Activated naive CD8-positive, alpha-beta T cell treated with anti-CD3 and anti-CD28 coated beads for 36 hours (primary cell): ENCODE data around the gene SMYD3. TPM values are rescaled to one million over a fixed set of nuclear protein-coding genes. Genes with fewer than 3 reads are reported as not detected.
"Not testable (repeated sequence)": the region's sequence is repeated elsewhere in the genome, so short reads cannot be mapped to it uniquely, and the experiment has no call there.

Source experiments
- DNase-seq: peaks from one replicate; pipeline ENCODE4 v3.0.0; 2021
- H3K27ac Mint-ChIP-seq: one replicate; pipeline ENCODE4 v1.8.0; 2022; ENCODE audit warnings: mild to moderate bottlenecking, moderate library complexity, mixed read lengths
- H3K27me3 Mint-ChIP-seq: one replicate; pipeline ENCODE4 v1.8.0; 2022; ENCODE audit warnings: mild to moderate bottlenecking, mixed read lengths
- H3K36me3 Mint-ChIP-seq: one replicate; pipeline ENCODE4 v1.8.0; 2021; ENCODE audit warnings: mild to moderate bottlenecking, mixed read lengths
- H3K4me1 Mint-ChIP-seq: one replicate; pipeline ENCODE4 v1.8.0; 2021; ENCODE audit warnings: mixed read lengths
- H3K4me3 Mint-ChIP-seq: one replicate; pipeline ENCODE4 v1.8.0; 2022; ENCODE audit warnings: mild to moderate bottlenecking, moderate library complexity, mixed read lengths
- H3K9me3 Mint-ChIP-seq: one replicate; pipeline ENCODE4 v1.8.0; 2022; ENCODE audit warnings: mixed read lengths
- total RNA-seq, 2 experiments: library from RNA; stranded (reverse); gene quantifications; one replicate each; pipeline ENCODE4 v1.2.3, GENCODE V29; 2021

The SMYD3 gene
- total RNA-seq, 2 experiments from 2014 or later: 16.4 to 18.4 TPM

DNA sequence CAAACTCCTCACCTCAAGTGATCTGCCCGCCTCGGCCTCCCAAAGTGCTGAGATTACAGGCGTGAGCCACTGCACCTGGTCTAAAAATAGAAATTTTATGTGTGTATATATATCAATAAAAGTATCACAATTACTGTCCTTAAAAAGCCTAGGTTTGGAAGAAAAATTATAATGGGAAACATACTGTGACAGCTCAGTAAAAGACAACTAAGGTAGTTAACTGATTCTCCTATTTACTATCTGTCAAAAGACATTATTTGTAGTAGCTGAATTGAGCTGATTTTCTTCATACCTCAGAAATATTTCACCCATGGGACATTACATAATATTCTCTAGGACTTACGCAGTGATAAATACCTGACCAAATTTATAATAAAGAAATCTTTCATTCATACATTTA is 122.5 kb downstream of the SMYD3 start:
- Mint-ChIP-seq H3K27me3 (no peaks in the 10 kb centered on the region), H3K36me3 (peaks cover 5% of the 10 kb centered on the region), H3K27ac (no peak overlapping the region), H3K4me3 (no peak overlapping the region), H3K4me1 (peaks cover 13% of the 10 kb centered on the region), H3K9me3 (no peaks in the 10 kb centered on the region)
- no peak for DNase-seq

DNA sequence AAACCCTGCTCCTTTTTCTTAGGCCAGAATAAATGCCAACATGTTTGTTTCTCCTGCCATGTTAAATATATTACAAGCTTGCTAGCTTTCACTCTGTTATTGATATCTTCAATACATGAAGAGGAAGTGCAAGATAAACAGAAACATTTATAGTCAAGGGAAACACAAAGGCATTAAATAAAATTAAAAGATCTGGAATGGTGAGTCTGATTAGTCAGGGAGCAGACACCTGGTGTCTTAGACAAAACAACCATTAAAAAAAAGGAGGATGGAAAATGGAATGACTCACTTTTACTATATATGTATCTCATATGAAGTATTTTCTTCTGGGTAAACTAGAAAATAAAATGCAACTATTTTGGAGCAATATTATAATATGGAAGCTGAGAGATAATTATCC is 123.3 kb downstream of the SMYD3 start:
- no peak for DNase-seq
- Mint-ChIP-seq H3K4me3 (no peak overlapping the region), H3K36me3 (peaks cover 5% of the 10 kb centered on the region), H3K9me3 (no peaks in the 10 kb centered on the region), H3K27me3 (no peaks in the 10 kb centered on the region), H3K27ac (no peak overlapping the region), H3K4me1 (peaks cover 13% of the 10 kb centered on the region)

DNA sequence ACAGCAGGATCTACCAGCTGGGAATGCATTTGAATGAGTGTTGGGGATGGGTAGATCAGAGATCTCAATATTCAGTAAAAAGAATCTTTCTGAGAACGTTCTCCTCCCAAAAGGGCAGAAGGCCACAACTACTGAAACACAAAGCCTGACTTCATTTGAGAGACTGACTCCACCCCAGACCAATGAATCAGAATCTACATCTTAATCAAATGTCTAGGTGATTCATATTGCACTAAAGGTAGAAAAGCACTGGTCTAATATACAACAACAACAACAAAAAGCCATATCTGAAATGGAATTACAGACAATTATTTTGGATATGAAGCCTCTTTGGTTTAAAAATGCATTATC is 123.9 kb downstream of the SMYD3 start:
- Mint-ChIP-seq H3K4me1 (peaks cover 13% of the 10 kb centered on the region), H3K36me3 (peaks cover 5% of the 10 kb centered on the region), H3K27ac (no peak overlapping the region), H3K4me3 (no peak overlapping the region), H3K27me3 (no peaks in the 10 kb centered on the region), H3K9me3 (no peaks in the 10 kb centered on the region)
- DNase-seq: no peak

DNA sequence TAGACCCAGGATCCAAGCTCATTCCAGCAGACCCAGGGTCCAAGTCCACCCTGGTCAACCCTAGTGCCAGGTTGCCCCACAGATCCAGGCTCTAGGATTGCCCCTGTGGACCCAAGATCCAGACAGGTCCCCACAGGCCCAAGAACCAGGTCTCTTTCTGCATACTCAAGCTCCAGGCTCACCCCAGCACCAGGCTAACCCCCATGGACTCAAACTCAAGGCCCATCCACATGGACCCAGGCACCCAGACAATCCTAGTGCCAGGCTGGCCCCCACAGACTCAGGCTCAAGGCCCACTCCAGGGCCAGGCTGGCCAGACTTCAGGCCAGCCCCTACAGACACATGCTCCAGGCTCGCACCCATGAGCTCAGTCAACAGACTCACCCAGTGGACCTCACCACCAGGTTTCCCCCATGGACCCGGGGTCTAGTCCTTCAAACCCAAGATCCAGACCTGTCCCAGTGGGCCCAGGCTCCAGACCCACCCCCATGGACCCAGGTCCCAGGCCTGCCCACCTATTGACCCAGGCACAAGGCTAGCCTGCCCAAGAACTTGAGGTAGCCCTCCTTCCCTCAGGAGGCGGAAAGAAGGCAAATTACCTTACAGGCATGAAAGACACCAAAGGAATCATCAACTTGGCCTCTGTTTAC is 124.4 kb downstream of the SMYD3 start:
- DNase-seq: no peak
- no peaks in the 10 kb centered on the region for H3K9me3 Mint-ChIP-seq
- peaks cover 5% of the 10 kb centered on the region for H3K36me3 Mint-ChIP-seq
- H3K4me3 Mint-ChIP-seq: no peak overlapping the region
- H3K27ac Mint-ChIP-seq: no peak overlapping the region
- H3K4me1 Mint-ChIP-seq: peaks cover 13% of the 10 kb centered on the region
- no peaks in the 10 kb centered on the region for H3K27me3 Mint-ChIP-seq

DNA sequence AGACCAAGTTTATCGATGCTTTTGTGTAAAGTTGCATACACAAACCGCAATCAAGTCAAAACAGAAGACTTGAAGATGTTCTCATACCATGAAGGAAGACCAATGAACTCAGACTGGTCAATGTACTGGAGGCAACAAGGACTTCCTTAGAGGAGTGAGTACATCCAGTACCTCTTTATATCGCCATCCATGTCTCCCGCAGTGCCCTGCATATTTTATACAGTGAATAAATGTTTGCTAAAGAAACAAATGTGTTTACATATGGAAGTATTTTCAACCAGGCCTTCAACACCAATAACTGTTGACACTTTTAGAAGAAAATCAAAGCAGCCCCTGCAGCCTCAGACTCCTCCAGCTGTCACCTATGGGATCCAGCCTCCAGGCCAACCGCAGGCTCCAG is 125.6 kb downstream of the SMYD3 start:
- Mint-ChIP-seq H3K27me3 (no peaks in the 10 kb centered on the region), H3K36me3 (peaks cover 5% of the 10 kb centered on the region), H3K27ac (no peak overlapping the region), H3K4me3 (no peak overlapping the region), H3K4me1 (peaks cover 13% of the 10 kb centered on the region), H3K9me3 (peaks cover 1% of the 10 kb centered on the region)
- DNase-seq: no peak

DNA sequence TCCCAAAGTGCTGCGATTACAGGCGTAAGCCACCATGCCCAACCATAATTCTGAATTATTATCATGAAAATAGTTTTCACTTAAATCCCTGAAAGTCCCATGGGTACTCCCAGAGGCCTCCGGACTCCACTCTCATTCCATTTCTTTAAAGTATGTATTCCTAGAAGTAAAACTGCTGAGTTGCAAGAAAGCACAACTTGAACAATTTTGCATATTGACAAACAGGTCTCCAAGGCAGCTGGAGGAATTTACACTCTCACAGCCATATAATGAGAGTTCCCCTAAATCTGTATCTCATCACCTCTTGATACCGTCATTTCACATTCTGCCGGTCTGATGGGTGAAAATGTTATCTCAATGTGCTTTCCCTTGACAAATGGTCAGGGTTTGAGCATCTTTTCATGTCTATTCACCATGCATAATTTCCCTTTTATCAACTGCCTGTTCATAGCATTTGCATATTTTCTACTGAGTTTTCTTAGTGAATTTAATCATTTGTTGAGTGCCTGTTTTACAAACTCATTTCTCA is 129.4 kb downstream of the SMYD3 start:
- no peak overlapping the region for H3K4me3 Mint-ChIP-seq
- no peak overlapping the region for H3K27ac Mint-ChIP-seq
- no peak for DNase-seq
- H3K4me1 Mint-ChIP-seq: peaks cover under 1% of the 10 kb centered on the region
- peaks cover 5% of the 10 kb centered on the region for H3K36me3 Mint-ChIP-seq
- no peaks in the 10 kb centered on the region for H3K27me3 Mint-ChIP-seq
- H3K9me3 Mint-ChIP-seq: peaks cover 1% of the 10 kb centered on the region

DNA sequence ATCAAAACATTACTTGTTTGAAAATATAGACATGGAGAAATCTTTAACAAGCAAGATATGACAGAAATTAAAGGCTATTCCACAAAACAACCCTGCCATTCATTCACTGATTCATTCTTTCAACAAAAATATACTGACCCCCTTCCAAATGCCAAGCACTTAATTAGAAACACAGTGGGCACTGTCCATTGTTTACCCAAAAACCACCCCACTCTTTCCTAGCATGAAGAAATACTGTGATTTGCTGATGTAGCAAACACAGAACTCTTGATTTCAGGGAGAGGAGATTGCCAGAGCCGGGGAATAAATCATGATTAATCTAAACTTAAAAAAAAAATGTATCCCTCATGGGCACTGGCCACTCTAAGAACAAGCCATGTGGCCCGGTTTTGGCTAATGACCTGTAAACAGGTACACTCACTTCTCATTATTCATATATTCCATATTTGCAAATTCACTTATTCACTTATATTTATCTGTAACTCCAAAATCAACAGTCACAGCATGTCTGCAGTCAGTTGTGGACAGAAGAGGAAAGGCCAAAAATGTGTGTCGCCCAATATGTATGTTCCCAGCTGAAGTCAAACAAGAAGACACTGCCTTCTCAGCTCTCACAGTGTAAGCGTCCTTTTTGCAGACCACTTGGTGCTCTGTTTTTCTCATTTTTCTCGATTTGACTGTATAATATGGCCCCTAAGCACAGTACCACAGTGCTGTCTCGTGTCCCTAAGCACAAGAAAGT is 133.1 kb downstream of the SMYD3 start:
- H3K36me3 Mint-ChIP-seq: no peaks in the 10 kb centered on the region

DNA sequence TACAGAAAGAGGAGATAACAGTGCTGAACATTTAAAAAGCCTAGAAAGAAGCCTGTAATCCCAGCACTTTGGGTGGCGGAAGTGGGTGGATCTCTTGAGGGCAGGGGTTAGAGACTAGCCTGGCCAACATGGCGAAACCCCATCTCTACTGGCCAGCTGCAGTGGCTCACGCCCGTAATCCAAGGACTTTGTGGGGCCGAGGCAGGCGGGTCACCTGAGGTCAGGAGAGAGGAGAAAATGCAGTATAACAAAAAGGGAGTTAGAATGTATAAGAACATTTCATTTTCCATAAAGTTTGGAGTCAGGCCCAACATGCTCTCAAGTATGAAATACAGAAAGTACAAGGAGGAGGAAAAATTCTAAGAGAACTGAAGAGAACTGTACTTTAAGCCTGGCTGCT is 134.5 kb downstream of the SMYD3 start:
- Mint-ChIP-seq H3K9me3 (peaks cover under 1% of the 10 kb centered on the region), H3K27me3 (no peaks in the 10 kb centered on the region), H3K27ac (no peak overlapping the region), H3K4me3 (no peak overlapping the region), H3K36me3 (no peaks in the 10 kb centered on the region), H3K4me1 (peaks cover 2% of the 10 kb centered on the region)
- no peak for DNase-seq

More for the DNA sequence above, 133.1 kb downstream of the SMYD3 start:
- DNase-seq: no peak
- Mint-ChIP-seq H3K4me1 (peaks cover 2% of the 10 kb centered on the region), H3K9me3 (peaks cover 1% of the 10 kb centered on the region), H3K27ac (no peak overlapping the region), H3K4me3 (no peak overlapping the region), H3K27me3 (no peaks in the 10 kb centered on the region)

DNA sequence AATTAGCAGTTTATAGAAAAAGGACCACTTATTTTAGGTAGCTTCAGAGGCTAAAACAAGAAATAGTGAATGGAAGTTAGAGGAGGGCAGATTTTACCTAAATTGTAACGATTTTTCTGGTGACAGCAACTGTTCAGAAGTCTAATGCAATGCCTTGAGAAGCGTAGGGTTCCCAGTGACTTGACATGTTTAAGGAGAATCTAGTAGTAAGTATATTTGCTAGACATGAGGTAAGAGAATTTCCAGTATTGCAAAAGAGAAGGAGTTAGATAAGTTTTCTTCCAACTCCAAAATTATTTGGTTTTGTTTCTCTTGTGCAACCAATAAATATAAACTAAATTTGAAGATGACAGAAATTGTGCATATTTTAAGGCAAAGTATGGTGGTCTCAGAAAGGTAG is 140.0 kb downstream of the SMYD3 start:
- no peak for DNase-seq
- Mint-ChIP-seq H3K27me3 (no peaks in the 10 kb centered on the region), H3K9me3 (no peaks in the 10 kb centered on the region), H3K4me1 (peaks cover 6% of the 10 kb centered on the region), H3K27ac (no peak overlapping the region), H3K4me3 (no peak overlapping the region), H3K36me3 (peaks cover 10% of the 10 kb centered on the region)

DNA sequence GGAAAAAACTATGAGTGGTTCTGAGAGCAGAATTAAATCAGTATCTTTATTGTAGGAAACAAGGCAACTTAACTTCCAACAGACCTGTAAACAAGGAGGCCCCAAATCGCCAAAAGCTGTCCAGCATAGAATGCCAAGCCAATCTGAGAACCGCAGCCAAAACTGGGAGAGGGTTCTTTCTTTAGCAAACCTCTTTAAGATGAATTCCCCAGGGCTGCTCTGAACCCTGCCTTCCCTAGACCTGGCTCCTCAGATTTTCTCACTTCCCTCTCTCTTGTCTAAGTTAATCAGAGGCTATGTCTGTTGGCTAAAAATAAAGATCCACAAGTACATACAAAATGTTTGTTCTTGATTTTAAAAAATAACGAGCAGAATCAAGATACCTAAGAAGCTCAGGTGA is 141.4 kb downstream of the SMYD3 start:
- Mint-ChIP-seq H3K4me1 (peaks cover 6% of the 10 kb centered on the region), H3K36me3 (peaks cover 19% of the 10 kb centered on the region), H3K9me3 (peaks cover 11% of the 10 kb centered on the region), H3K27me3 (no peaks in the 10 kb centered on the region), H3K4me3 (no peak overlapping the region), H3K27ac (no peak overlapping the region)
- no peak for DNase-seq

DNA sequence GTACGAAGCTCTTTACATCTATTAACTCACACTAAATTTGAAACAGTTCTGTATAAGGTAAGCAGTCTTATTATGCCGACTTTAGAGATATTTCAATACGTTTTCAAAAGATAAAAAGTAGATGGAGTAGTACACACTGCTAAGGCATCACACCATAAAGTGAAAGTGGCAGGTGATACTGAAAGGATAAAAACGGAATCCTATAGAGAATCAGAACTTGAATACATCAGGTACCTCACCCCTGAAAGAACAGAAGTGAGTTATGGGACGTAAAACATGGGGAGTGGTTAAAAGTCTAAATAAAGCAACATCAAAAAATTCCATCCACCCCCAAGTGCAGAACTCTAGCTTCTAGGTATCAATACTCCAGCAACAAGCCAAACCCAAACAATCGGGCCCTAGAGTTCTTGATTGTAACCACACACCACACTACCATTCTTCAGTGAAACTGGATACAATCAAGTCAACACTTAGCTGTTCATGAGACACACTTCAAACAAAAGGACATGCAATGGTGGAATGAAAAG is 142.6 kb downstream of the SMYD3 start:
- peaks cover 25% of the 10 kb centered on the region for H3K36me3 Mint-ChIP-seq
- peak overlapping the region; percentile 42 for H3K27ac Mint-ChIP-seq
- peaks cover 18% of the 10 kb centered on the region for H3K9me3 Mint-ChIP-seq
- DNase-seq: no peak
- H3K27me3 Mint-ChIP-seq: no peaks in the 10 kb centered on the region
- H3K4me3 Mint-ChIP-seq: no peak overlapping the region
- H3K4me1 Mint-ChIP-seq: peaks cover 6% of the 10 kb centered on the region

DNA sequence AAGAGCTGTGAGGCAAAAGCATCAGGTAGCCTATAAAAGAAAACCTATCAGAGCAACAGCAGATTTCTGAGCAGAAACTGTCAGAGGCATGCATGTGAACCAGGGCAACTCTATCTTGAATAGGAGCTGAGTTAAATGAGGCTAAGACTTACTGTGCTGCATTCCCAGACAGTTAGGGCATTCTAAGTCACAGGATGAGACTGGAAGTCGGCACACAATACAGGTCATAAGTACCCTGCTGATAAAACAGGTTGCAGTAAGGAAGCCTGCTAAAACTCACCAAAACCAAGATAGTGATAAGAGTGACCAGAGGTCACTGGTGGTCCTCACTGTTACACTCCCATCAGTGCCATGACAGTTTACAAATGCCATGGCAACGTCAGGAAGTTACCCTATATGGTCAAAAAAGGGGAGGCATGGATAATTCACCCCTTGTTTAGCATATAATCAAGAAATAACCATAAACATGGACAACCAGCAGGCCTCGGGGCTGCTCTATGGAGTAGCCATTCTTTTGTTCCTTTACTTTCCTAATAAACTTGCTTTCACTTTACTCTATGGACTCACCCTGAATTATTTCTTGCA is 150.0 kb downstream of the SMYD3 start:
- peaks cover 29% of the 10 kb centered on the region for H3K9me3 Mint-ChIP-seq
- H3K36me3 Mint-ChIP-seq: peaks cover 34% of the 10 kb centered on the region
- not testable (repeated sequence) for H3K27me3 Mint-ChIP-seq, H3K4me1 Mint-ChIP-seq, H3K4me3 Mint-ChIP-seq, DNase-seq, H3K27ac Mint-ChIP-seq

DNA sequence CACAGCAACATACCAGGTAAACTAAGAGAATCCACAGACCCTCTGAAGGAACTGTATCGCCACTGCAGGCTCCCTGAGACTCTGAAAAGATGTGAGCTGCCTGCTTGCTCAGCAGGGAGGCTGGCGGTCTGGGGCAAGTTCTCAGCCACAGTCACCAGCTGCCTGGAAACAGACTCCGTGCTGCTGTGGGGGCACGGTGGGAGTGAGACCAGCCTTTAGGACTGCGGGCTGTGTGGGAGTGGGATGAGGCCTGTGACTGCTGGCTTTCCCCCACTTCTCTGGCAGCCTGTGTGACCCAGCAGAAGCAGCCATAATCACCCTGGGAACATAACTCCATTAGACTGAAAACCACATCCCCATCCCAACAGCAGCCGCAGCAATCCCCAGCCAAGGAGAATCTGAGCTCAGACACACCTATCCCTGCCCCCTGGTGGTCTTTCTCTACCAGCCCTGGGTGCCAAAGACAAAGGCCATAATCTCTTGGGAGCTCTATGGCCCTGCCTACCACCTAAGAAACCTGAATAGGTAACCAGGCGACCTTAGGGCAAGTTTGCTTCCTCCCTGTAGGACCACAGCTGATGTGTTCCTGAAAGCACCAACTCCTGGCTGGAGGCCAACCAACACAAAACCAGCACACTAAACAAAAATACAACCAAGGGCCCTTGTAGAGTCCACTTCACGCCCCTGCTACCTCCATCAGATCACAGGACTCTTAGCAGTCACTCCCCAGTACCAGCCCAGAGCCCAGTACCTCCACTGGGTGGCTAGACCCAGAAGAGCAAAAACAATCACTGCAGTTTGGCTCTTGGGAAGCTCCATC is 151.5 kb downstream of the SMYD3 start:
- Mint-ChIP-seq H3K36me3 (peaks cover 24% of the 10 kb centered on the region), H3K9me3 (peaks cover 18% of the 10 kb centered on the region), H3K27ac (no peak overlapping the region), H3K4me1 (no peaks in the 10 kb centered on the region), H3K27me3 (no peaks in the 10 kb centered on the region), H3K4me3 (no peak overlapping the region)
- DNase-seq: no peak

DNA sequence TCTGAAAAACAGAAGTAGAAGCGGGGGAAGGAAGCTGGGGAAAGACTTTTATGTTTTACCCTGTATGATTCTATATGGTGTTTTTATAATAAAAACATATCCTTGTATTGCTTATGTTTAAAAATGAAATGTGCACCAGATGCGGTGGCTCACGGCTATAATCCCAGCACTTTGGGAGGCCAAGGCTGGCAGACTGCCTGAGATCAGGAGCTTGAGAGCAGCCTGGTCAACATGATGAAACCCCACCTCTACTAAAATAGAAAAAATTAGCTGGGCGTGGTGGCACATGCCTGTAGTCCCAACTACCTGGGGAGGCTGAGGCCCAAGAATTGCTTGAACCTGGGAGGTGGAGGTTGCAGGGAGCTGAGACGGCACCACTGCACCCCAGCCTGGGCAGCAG is 155.4 kb downstream of the SMYD3 start:
- Mint-ChIP-seq H3K27me3 (no peaks in the 10 kb centered on the region), H3K27ac (no peak overlapping the region), H3K4me1 (no peaks in the 10 kb centered on the region), H3K9me3 (peaks cover 6% of the 10 kb centered on the region), H3K4me3 (no peak overlapping the region), H3K36me3 (peaks cover 23% of the 10 kb centered on the region)
- no peak for DNase-seq

DNA sequence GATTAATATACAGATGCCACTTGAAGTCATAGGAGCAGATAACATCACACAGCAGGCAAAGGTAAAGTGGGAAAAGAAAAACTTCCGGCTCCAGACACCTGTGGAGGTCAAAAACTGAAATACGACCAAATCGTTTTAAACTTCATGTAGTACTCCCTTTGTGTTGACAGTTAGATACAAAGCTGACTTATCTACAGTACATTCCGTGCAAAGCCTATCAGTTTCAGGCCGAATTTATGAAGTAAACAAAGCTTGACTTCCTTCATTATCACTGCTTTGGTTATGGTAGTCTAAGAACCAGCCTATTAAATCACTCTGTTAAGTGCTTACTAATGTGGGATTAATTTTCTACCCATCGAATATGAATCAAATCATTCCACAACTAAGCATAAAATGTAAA is 156.3 kb downstream of the SMYD3 start:
- Mint-ChIP-seq H3K9me3 (peaks cover 1% of the 10 kb centered on the region), H3K4me3 (no peak overlapping the region), H3K27me3 (no peaks in the 10 kb centered on the region), H3K4me1 (no peaks in the 10 kb centered on the region), H3K36me3 (peaks cover 30% of the 10 kb centered on the region), H3K27ac (no peak overlapping the region)
- DNase-seq: no peak
